Colonic mucosa (tissue), 4 donors: ENCODE data around the gene TMEM221. TPM values are rescaled to one million over a fixed set of nuclear protein-coding genes. Genes with fewer than 3 reads are reported as not detected.

Experiments
- DNase-seq: peaks from one replicate; pipeline ENCODE4 v3.0.0-alpha.2; 2020
- H3K27ac ChIP-seq: fragments of 200-600 bp; one replicate; pipeline ENCODE4 v1.8.0; 2021
- H3K27me3 ChIP-seq: fragments of 200-600 bp; one replicate; pipeline ENCODE4 v1.8.0; 2021
- H3K36me3 ChIP-seq: fragments of 200-600 bp; one replicate; pipeline ENCODE4 v1.8.0; 2021
- H3K4me1 ChIP-seq: fragments of 200-600 bp; one replicate; pipeline ENCODE4 v1.8.0; 2021; ENCODE audit warnings: mild to moderate bottlenecking
- H3K4me3 ChIP-seq: fragments of 200-600 bp; one replicate; pipeline ENCODE4 v1.8.0; 2021
- H3K9ac ChIP-seq, 2 donors: one replicate each; pipeline ENCODE4 v1.7.0; 2013; ENCODE audit warnings: control low read depth in 2 of 2, low read depth in 2 of 2, low read length in 2 of 2
- H3K9me3 ChIP-seq: fragments of 200-600 bp; one replicate; pipeline ENCODE4 v1.8.0; 2021
- intact Hi-C: fragments of 100-400 bp; cut with DNase I; formaldehyde crosslinking; loops from one replicate; pipeline ENCODE4 v1.14.1; 2022
- total RNA-seq, 2 donors: library from RNA; stranded (reverse); fragmentation: NEBNext Ultra II Directional in 1 of 2; extraction: Animal tissue kit (Norgen Biotek cat#: 25700) in 1 of 2; gene quantifications; one replicate each; pipeline ENCODE4 v1.2.1, GENCODE V29; 2021
- TF ChIP-seq, protein P1 (sequence below): fragments of 200-600 bp; IDR thresholded peaks from one replicate; pipeline ENCODE4 v1.8.0; 2022; ENCODE audit warnings: antibody characterized with exemption, mild to moderate bottlenecking
- donor health status: healthy.
- donor health status: DM: no; HTN: no; CAD: no.
- donor health status: DM: no; HTN: no; CAD: no.

TMEM221 gene
- total RNA-seq, 2 donors from 2014 or later, result not detected

DNA sequence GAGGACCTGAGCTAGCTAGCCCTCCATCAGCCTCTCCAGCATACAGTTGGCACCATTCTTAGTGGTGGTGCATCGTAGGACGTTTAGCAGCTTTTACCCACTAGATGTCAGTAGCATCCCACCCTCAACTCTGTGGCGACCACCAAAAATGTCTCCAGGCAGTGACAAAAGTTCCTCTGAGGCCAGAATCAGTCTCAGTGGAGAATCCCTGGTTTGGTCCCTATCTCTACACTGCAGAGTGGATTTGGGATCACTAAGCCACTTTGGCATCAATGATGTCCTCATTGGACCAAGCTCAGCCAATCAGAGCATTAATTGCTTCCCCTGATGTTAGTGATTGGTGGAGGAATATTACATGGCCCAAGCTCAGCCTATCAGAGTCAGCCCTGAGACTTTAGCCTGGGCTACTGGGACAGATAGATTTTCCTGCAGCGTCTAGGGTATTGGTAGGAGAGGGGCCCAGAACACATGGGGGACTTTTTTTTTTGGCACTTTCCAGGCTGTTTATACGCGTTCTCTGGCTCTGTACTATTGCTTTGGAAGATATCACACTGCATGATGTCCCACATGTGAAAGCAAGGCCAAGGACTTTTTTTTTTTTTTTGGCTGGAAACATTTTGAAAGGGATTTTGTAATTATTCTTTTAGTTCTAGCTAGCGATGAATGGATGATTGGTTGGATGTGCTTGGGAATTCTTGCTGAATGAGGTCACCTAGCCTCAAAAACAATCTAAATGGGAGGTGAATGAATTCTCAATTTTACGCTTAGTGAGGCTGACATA lies 7.0 kb downstream of the TMEM221 start:
- intact Hi-C loops, result no loop called here
- no peaks in the 10 kb centered on the region for H3K36me3 ChIP-seq
- no peak for DNase-seq
- no peaks in the 10 kb centered on the region for H3K27me3 ChIP-seq
- no peak overlapping the region for H3K9ac ChIP-seq
- H3K4me3 ChIP-seq, result no peak overlapping the region
- H3K27ac ChIP-seq, result no peak overlapping the region
- no peaks in the 10 kb centered on the region for H3K4me1 ChIP-seq
- no peaks in the 10 kb centered on the region for H3K9me3 ChIP-seq
- TF ChIP-seq, protein P1, sequence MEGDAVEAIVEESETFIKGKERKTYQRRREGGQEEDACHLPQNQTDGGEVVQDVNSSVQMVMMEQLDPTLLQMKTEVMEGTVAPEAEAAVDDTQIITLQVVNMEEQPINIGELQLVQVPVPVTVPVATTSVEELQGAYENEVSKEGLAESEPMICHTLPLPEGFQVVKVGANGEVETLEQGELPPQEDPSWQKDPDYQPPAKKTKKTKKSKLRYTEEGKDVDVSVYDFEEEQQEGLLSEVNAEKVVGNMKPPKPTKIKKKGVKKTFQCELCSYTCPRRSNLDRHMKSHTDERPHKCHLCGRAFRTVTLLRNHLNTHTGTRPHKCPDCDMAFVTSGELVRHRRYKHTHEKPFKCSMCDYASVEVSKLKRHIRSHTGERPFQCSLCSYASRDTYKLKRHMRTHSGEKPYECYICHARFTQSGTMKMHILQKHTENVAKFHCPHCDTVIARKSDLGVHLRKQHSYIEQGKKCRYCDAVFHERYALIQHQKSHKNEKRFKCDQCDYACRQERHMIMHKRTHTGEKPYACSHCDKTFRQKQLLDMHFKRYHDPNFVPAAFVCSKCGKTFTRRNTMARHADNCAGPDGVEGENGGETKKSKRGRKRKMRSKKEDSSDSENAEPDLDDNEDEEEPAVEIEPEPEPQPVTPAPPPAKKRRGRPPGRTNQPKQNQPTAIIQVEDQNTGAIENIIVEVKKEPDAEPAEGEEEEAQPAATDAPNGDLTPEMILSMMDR, result no peak

DNA sequence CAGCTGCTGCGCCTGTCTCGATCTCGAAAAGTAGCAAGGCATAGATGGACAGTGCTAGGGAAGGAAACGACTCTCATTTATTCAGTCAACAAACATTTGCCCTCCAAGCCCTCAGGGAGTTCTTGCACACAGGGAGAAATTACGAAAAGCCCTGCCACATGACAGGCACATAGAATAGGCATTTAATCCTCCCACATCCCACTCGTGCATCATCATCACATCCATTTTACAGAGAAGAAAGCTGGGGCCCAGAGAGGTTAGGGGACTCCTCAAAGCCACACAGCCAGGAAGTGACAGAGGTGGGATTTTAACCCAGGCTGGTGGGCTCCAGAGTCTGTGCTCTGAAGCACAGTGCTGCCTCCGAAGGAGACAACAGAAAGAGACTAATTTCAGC lies 11.6 kb downstream of the TMEM221 start:
- Histone ChIP-seq H3K27me3 (no peaks in the 10 kb centered on the region), H3K4me1 (no peaks in the 10 kb centered on the region), H3K27ac (no peak overlapping the region), H3K9ac (no peak overlapping the region), H3K4me3 (no peak overlapping the region), H3K9me3 (no peaks in the 10 kb centered on the region), H3K36me3 (no peaks in the 10 kb centered on the region)
- intact Hi-C loops, result no loop called here
- TF ChIP-seq, protein P1, result no peak
- no peak for DNase-seq

DNA sequence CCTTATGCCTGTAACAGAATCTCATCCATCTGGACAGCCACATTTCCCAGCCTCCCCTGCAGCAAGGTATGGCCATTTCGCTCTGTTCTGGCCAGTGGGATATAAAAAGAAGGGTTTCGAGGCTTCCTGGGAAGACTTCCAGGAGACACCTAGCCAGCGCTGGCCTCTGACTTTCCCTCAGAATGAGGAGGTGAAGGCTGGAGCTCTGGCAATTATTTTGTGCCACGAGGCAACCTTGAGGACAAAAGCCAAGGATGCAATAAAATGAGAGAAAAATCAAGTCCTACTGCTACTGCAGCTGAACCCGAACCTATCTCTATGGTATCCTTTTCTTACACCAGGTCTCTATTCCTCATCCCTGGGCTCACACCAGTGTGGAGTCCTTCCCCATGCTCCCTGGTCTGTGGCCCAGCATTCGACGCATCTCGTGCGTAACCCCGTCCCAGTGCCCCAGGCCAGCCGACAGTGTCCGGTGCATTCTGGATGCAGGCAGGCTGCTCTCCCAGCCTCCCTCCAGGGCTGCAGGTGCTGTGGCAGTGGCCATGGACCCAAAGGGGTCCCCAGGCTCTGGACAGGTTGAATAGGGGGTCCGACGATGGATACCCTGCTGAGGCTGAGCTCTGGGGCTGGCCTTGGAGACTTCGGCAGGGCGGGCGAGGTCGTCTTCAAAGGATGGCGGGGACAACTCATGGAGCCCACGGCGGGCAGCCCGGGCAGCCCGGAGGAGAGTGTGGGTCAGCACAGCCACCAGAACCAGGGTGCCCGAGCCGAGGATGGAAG lies 12.2 kb downstream of the TMEM221 start:
- DNase-seq, result no peak
- intact Hi-C loops, result no loop called here

DNA sequence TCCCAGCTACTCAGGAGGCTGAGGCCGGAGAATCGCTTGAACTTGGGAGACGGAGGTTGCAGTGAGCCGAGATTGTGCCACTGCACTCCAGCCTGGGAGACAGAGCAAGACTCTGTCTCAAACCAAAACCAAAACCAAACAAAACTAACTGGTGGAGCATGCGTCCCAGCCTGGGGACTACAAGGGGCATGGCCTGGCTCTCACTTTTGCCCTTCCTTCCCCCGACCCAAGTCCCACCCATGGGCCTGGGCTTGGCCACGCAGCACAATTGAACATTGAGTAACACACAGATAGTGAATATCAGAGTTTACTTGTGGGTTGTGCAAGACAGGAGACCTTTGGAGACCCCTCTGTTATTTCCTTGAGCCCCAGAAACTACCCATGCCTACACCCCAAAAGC lies 13.2 kb downstream of the TMEM221 start:
- no peaks in the 10 kb centered on the region for H3K27me3 ChIP-seq
- no peak overlapping the region for H3K27ac ChIP-seq
- H3K4me3 ChIP-seq, result no peak overlapping the region
- H3K4me1 ChIP-seq, result no peaks in the 10 kb centered on the region
- no peaks in the 10 kb centered on the region for H3K36me3 ChIP-seq
- DNase-seq, result no peak
- no peak overlapping the region for H3K9ac ChIP-seq
- intact Hi-C loops, result no loop called here
- H3K9me3 ChIP-seq, result no peaks in the 10 kb centered on the region
- TF ChIP-seq, protein P1, result no peak

More for the DNA sequence above, 12.2 kb downstream of the TMEM221 start:
- H3K4me1 ChIP-seq, result no peaks in the 10 kb centered on the region
- H3K36me3 ChIP-seq, result no peaks in the 10 kb centered on the region
- H3K9ac ChIP-seq, result no peak overlapping the region
- TF ChIP-seq, protein P1, result no peak
- no peak overlapping the region for H3K4me3 ChIP-seq
- no peak overlapping the region for H3K27ac ChIP-seq
- no peaks in the 10 kb centered on the region for H3K9me3 ChIP-seq
- H3K27me3 ChIP-seq, result no peaks in the 10 kb centered on the region

DNA sequence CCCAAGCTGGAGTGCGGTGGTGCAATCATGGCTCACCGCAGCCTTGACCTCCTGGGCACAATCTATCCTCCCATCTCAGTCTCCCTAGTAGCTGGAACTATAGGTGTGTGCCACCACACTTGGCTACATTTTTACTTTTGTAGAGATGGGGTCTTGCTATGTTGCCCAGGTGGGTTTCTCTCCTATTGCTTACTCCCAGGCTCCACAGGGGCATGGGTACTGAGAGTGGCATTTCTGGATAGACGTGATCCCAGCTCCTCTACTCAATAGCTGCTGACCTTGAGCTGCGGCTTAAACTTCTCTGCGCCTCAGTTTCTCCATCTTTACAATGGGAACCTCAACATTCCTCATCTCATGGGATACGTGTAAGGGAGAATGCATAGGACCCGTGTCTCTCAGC lies 17.1 kb downstream of the TMEM221 start:
- H3K27me3 ChIP-seq, result no peaks in the 10 kb centered on the region
- intact Hi-C loops, result no loop called here

More for the DNA sequence above, 17.1 kb downstream of the TMEM221 start:
- Histone ChIP-seq H3K4me3 (no peak overlapping the region), H3K27ac (no peak overlapping the region), H3K9me3 (no peaks in the 10 kb centered on the region), H3K36me3 (no peaks in the 10 kb centered on the region), H3K9ac (no peak overlapping the region), H3K4me1 (no peaks in the 10 kb centered on the region)
- no peak for DNase-seq
- TF ChIP-seq, protein P1, result no peak
